A673 (cell line): ENCODE data around the gene ADRA1B. TPM values are rescaled to one million over a fixed set of nuclear protein-coding genes. Genes with fewer than 3 reads are reported as not detected.
"Not testable (repeated sequence)": the region's sequence is repeated elsewhere in the genome, so short reads cannot be mapped to it uniquely, and the experiment has no call there.

ENCODE experiments used
- BruUV-seq: library from RNA; stranded (reverse); fragments of 400-500 nt; replicated peaks from 2 replicates; lab custom pipeline; 2021; lab: Mats Ljungman, UMichigan
- CTCF ChIA-PET: fragments of 300-600 bp; sonication (Branson Sonifier 250); formaldehyde crosslinking; loops from one replicate; lab custom pipeline; 2022; ENCODE audit warnings: antibody characterized with exemption; lab: Charles Lee
- POLR2A ChIA-PET: fragments of 300-600 bp; sonication (Branson Sonifier 250); formaldehyde crosslinking; loops from one replicate; lab custom pipeline; 2022; ENCODE audit warnings: antibody characterized with exemption; ENCODE audit not compliant: low non-redundant PET; lab: Charles Lee
- DNase-seq: peaks from one replicate; pipeline ENCODE4 v3.0.0-alpha.2; 2015; ENCODE audit warnings: low spot score
- H3K27ac ChIP-seq: fragments of 200-600 bp; sonication (generic); 2 replicates; pipeline ENCODE4 v1.5.1; 2016; ENCODE audit warnings: mixed run types, low read depth, mild to moderate bottlenecking, mixed read lengths, antibody characterized with exemption, low read length; ENCODE audit not compliant: poor library complexity, severe bottlenecking
- H3K27me3 ChIP-seq: fragments of 200-600 bp; sonication (generic); replicated peaks from 2 replicates; pipeline ENCODE4 v1.6.1; 2017; ENCODE audit warnings: mixed run types, low read depth, mild to moderate bottlenecking, mixed read lengths, antibody characterized with exemption, low read length; ENCODE audit not compliant: insufficient read depth, poor library complexity
- H3K36me3 ChIP-seq: fragments of 200-600 bp; sonication (generic); 2 replicates; pipeline ENCODE4 v1.6.1; 2016; ENCODE audit warnings: mixed run types, mild to moderate bottlenecking, mixed read lengths, antibody characterized with exemption, low read length; ENCODE audit not compliant: insufficient read depth, poor library complexity, severe bottlenecking
- H3K4me1 ChIP-seq: fragments of 200-600 bp; sonication (generic); 2 replicates; pipeline ENCODE4 v1.6.1; 2017; ENCODE audit warnings: mixed run types, mild to moderate bottlenecking, mixed read lengths, antibody characterized with exemption, low read length; ENCODE audit not compliant: insufficient read depth, poor library complexity, severe bottlenecking
- H3K4me3 ChIP-seq: fragments of 200-600 bp; sonication (generic); 2 replicates; pipeline ENCODE4 v1.5.1; 2016; ENCODE audit warnings: low read depth, mixed run types, mild to moderate bottlenecking, mixed read lengths, low read length; ENCODE audit not compliant: poor library complexity, severe bottlenecking
- H3K9me3 ChIP-seq: fragments of 200-600 bp; sonication (generic); 2 replicates; pipeline ENCODE4 v1.6.1; 2016; ENCODE audit warnings: mixed run types, low read depth, mild to moderate bottlenecking, mixed read lengths, antibody characterized with exemption, low read length; ENCODE audit not compliant: poor library complexity, severe bottlenecking
- EZH2 ChIP-seq: fragments of 200-600 bp; sonication (generic); IDR thresholded peaks from 2 replicates; pipeline ENCODE4 v1.6.1; 2017; ENCODE audit warnings: borderline replicate concordance, low read depth, mild to moderate bottlenecking, mixed read lengths, antibody characterized with exemption, low read length; ENCODE audit not compliant: poor library complexity, severe bottlenecking
- intact Hi-C: fragments of 100-400 bp; cut with micrococcal nuclease; formaldehyde crosslinking; loops from one replicate; pipeline ENCODE4 v1.10.0; 2022; ENCODE audit not compliant: unreplicated experiment
- total RNA-seq: library from RNA; stranded (reverse); gene quantifications from 2 replicates; pipeline ENCODE4 v1.2.3, GENCODE V29; 2021
- TF ChIP-seq, protein P1 (sequence below): fragments of 300-800, 200-600 bp; sonication (generic); conservative IDR thresholded peaks from 2 replicates; pipeline ENCODE4 v1.5.1; 2017; ENCODE audit warnings: low read depth, mild to moderate bottlenecking, antibody characterized with exemption, low read length, moderate library complexity, mixed read lengths

The ADRA1B gene
- total RNA-seq, 1 experiment from 2014 or later, result not detected

DNA sequence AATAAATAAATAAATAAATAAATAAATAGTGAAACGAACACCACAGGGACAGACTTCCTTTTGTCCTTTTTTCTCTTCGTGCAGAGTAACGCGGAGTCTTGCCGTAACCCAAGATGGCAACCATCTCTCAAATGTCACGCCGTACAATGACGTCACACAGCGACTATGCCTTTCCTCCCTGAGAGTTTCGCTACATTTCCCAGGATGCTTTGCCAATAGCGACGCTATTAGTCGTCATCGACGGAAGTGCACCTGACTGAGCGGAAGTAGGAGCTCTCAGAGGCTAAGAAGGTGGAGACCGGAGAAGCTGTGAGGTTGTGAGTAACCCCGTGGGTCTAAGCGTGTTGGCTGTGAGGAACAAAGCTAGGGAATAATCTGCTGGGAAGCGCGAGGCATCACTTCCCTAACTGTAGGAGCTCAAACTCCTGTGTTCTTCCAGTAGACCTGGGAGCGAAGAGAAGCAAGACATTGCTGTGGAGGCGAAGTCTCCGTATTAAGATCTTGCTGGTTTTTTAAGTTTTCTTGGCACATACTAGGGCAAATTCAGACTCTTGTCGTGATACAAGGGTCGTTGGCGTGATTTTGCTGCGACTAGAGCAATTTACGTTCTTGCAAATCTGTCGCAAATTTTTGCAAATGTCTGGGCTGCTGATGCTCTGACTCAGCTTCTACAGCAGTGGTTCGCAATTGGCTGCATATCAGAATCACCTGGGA, 92.8 kb downstream of the ADRA1B start, which contains the start of gene TTC1:
TTC1 (plus strand) TSS at position 263 of the 714 bp plus-strand sequence. CDS start 1,390 bp downstream, outside the sequence.
- DNase-seq, result peak; percentile 98
- TF ChIP-seq, protein P1, sequence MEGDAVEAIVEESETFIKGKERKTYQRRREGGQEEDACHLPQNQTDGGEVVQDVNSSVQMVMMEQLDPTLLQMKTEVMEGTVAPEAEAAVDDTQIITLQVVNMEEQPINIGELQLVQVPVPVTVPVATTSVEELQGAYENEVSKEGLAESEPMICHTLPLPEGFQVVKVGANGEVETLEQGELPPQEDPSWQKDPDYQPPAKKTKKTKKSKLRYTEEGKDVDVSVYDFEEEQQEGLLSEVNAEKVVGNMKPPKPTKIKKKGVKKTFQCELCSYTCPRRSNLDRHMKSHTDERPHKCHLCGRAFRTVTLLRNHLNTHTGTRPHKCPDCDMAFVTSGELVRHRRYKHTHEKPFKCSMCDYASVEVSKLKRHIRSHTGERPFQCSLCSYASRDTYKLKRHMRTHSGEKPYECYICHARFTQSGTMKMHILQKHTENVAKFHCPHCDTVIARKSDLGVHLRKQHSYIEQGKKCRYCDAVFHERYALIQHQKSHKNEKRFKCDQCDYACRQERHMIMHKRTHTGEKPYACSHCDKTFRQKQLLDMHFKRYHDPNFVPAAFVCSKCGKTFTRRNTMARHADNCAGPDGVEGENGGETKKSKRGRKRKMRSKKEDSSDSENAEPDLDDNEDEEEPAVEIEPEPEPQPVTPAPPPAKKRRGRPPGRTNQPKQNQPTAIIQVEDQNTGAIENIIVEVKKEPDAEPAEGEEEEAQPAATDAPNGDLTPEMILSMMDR, result no peak
- TF ChIP-seq EZH2, result no peak
- Histone ChIP-seq H3K36me3 (peaks cover 22% of the 10 kb centered on the region), H3K27me3 (no peaks in the 10 kb centered on the region), H3K9me3 (no peaks in the 10 kb centered on the region), H3K27ac (peak within 1 kb of the TSS; percentile 79), H3K4me1 (peaks cover 10% of the 10 kb centered on the region), H3K4me3 (peak within 1 kb of the TSS; percentile 73)
- intact Hi-C loops, result no loop called here
- ChIA-PET CTCF (interaction anchor here (0.6 to 1.2 kb wide), 3 partner anchors 12 to 336 kb away, joined by 3 read pairs; no protein-coding TSS in a partner anchor), POLR2A (no interaction called here)
- TSS peak; percentile 67 for BruUV-seq

- ChIA-PET CTCF (interaction anchor here (0.6 to 1.2 kb wide), 2 partner anchors 188 to 336 kb away, joined by 3 read pairs; no protein-coding TSS in a partner anchor), POLR2A (interaction anchor here (0.7 kb wide), 1 partner anchor 18 kb away, joined by 3 read pairs; no protein-coding TSS in a partner anchor)
- no peak for DNase-seq
- intact Hi-C loops, result no loop called here
- Histone ChIP-seq H3K4me1 (peaks cover 10% of the 10 kb centered on the region), H3K27ac (peak overlapping the region; percentile 79), H3K27me3 (no peaks in the 10 kb centered on the region), H3K4me3 (peak overlapping the region; percentile 73), H3K36me3 (peaks cover 22% of the 10 kb centered on the region), H3K9me3 (no peaks in the 10 kb centered on the region)
- TF ChIP-seq EZH2, result no peak
- TF ChIP-seq, protein P1, result no peak
- no TSS peak for BruUV-seq
These were observed 93.3 kb downstream of the ADRA1B start for GRCh38 chr5:160009591-160009989.

DNA sequence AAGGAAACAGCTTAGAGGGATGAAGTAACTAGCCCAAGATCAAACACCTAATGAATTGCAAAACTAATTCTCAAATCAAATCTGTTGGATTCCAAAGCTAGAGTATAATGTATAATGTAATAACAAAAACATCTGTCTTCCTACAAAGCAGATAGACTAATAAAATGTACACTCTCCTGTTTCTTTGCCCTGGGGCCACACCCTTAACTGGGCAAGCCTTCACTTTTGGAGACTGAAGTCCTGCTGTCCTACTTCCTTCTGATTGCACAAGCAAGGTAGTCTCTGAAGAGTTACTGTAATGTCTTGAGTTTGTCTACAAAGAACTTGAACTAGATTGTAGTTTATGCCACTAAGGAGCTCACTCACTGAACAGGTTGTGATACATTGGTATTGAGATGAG, 95.2 kb downstream of the ADRA1B start:
- Histone ChIP-seq H3K27me3 (no peaks in the 10 kb centered on the region), H3K9me3 (no peaks in the 10 kb centered on the region), H3K4me1 (peaks cover 14% of the 10 kb centered on the region), H3K4me3 (no peak overlapping the region), H3K36me3 (peaks cover 26% of the 10 kb centered on the region), H3K27ac (no peak overlapping the region)
- no peak for DNase-seq
- CTCF ChIA-PET, result no interaction called here
- BruUV-seq, result no TSS peak
- POLR2A ChIA-PET, result no interaction called here
- intact Hi-C loops, result no loop called here
- TF ChIP-seq, protein P1, result no peak

DNA sequence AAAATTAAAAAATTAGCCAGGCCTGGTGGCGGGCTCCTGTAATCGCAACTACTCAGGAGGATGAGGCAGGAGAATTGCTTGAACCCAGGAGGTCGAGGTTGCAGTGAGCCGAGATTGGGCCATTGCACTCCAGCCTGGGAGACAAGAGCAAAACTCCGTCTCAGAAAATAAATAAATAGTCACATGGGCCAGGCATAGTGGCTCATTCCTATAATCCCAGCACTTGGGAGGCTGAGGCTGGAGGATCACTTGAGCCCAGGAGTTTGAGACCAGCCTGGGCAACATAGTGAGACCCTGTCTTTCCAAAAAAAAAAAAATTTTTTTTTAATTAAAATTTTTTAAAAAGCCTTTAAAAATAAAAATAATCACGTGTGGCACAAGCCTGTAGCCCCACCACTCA, 97.9 kb downstream of the ADRA1B start:
- Histone ChIP-seq H3K36me3 (peaks cover 31% of the 10 kb centered on the region), H3K4me1 (peaks cover 40% of the 10 kb centered on the region)
- H3K9me3 ChIP-seq, CTCF ChIA-PET, H3K4me3 ChIP-seq, intact Hi-C loops, DNase-seq, H3K27me3 ChIP-seq, POLR2A ChIA-PET, H3K27ac ChIP-seq, BruUV-seq: not testable (repeated sequence)
